Measurements from ENCODE around the gene XAF1.

DNA sequence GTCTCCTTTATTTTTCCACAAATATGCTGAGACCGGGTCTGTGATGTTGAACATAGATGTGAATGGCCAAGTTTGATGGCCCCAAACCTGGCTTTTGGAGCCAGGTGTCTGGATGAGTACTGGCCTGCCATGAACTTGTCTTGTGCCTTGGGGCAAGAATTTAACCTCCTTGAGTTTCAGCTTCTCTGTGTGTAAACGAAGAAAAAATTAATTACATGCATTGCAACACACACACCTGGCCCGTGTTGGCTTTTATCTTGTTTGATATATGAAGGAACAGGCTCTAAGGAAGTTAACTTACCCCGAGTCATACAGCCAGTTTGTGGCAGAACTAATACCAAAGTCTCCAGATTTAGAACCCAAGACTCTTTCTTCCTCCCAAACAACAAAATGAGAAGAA is 33.3 kb downstream of the XAF1 start:
- TF ChIP-seq NFIC (IDR thresholded peaks at IDR 0.05): no peak
- no peak for TF ChIP-seq EP300 (IDR thresholded peaks at IDR 0.05; ENCODE audit: low read length)
- no peak for TF ChIP-seq BRF1 (IDR thresholded peaks at IDR 0.05; ENCODE audit: borderline replicate concordance, extremely low read depth, insufficient read length)
- no peak for TF ChIP-seq POLR2A (conservative IDR thresholded peaks at IDR 0.05)
- TF ChIP-seq BCL6 (CRISPR knock-in tag; IDR thresholded peaks at IDR 0.05): no peak
- TF ChIP-seq AFF1 (IDR thresholded peaks at IDR 0.05; ENCODE audit: low read depth in 1 of 2, partially characterized antibody in 2 of 2): no peak
- no peak for TF ChIP-seq REST (IDR thresholded peaks at IDR 0.05; ENCODE audit: borderline replicate concordance)
- no peak for TF ChIP-seq REST (CRISPR knock-in tag; IDR thresholded peaks at IDR 0.05; ENCODE audit: low read depth)
- no peak for TF ChIP-seq RAD21 (CRISPR knock-in tag; conservative IDR thresholded peaks at IDR 0.05 in 1 of 2, IDR thresholded peaks at IDR 0.05 in 1 of 2)
- TF ChIP-seq CTCF (IDR thresholded peaks at IDR 0.05 in 2 of 3, conservative IDR thresholded peaks at IDR 0.05 in 1 of 3; ENCODE audit: insufficient read depth in 2 of 3, low read depth in 1 of 3, low read length in 3 of 3): no peak
- no peak for TF ChIP-seq NELFE (IDR thresholded peaks at IDR 0.05; ENCODE audit: insufficient read depth, insufficient read length)

Data from K562 (cell line).